GM18517 (cell line): ENCODE results near the gene GIMAP2.
"Not testable (repeated sequence)": the region's sequence is repeated elsewhere in the genome, so short reads cannot be mapped to it uniquely, and the experiment has no call there.

ENCODE experiments used
- ATAC-seq: cut with Tn5 transposase; IDR thresholded peaks from one replicate; pipeline ENCODE4 v1.9.1; 2021; ENCODE audit warnings: mild to moderate bottlenecking, moderate library complexity; ENCODE audit not compliant: unreplicated experiment

The GIMAP2 gene

DNA sequence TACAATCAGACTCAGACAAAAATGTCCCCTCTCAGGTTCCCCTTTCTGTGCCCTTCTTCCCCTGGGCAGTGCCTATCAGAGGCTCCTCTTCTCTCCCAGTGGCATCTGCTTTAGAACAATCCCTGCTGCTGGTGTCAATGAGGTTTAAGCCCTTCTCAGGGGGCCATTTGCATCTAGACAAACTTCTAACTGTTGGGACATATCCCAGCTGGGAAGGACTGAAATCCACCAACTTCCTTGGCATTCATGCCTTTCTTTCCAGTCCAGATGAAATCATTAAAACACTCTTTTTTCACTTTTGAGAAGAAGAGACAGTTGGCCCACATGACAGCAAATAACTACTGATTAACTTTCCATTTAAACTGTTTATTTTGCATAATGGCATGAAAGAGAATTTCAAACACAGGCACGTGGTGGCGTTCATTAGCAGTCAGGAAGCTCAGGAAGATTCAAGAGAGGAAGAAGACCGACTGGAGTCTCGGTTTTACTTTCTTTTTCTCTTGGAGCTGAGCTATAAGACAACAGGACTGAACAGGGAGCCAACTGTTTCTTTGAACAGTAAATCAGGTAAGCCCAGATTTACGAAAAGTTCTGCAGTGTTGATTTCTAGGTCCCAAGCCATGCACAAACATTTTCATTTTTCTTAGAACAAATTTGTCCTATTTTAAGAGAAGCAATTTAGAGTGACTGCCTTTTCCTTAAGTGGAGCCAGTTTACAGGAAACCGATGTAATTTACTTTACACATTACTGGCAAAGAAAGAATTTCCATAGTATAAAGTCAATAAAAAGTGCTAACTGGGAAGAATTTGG is at the start of gene GIMAP2:
Gene GIMAP2, plus strand, starts transcription at position 488 of the 811 bp plus-strand sequence. CDS start 1,354 bp downstream, outside the sequence.
- ATAC-seq = peak; percentile 92

- ATAC-seq = no peak
Observed at GRCh38 chr7:150641854-150642253, 43.7 kb upstream of the GIMAP2 start.

- no peak for ATAC-seq
Observed at GRCh38 chr7:150642926-150643325, 42.6 kb upstream of the GIMAP2 start.

DNA sequence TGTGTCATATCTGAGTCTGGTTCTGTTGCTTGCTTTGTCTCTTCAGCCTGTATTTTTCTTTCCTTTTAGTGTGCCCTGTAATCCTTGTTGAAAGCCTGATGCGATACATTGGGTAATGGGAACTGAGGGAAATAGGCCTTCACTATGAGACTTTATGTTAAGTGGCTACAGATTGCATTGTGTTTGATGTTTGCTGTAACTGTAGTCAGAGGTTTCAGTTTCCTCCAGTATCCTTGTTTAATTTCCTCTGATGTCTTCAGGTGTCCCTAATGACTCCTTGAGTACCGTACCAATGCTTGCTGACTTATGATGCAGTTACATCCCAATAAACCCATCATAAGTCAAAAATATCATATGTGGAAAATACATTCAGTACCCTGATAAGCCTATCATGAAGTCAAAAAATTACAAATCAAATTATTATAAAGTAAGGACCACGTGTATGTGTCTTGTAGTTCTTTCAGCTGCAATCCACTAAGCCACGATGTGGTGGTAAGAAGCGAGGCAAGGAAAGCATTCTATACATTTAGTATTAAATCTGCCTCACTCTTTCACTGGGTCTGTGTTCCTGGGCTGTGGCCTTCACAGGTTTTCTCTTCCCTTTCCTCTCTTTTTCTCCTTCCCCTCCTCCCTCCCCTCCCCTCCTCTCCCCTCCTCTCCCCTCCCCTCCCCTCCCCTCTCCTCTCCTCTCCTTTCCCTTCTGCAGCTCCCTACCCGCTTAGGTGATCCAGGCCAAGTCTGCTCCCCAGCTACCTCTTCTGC is 40.1 kb upstream of the GIMAP2 start:
- no peak for ATAC-seq

DNA sequence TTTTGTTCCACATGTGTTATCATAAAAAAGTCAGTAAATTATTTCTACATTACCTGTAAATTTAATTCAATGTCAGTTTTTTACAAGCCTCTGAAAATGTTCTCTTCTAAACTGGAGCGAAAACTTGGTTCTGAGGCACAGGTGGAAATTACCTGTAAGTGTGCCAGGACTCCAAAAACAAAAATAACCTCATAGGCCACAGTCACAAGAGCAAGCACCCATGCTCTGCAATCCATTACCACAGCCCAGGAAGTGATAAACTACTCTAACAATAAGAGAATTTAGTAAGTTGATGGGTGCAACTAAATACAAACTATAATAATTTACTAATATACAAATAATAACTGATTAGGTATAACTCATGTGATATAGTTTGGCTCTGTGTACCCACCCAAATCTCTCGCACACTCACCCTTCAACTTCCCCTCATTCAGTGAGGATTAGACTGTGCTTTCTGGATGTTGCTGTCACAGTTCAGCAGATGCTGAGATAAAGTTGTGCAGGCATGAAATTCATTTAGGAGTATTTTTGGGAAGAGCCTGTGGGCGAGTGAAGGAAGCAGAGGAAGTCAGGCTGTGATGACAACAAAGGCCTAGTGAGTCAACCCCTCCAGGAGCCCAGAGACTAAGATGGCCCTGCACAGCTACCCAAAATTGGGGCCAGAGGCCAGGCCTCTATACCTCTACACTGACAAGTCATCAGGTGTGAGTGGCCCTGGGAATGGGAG is 37.0 kb upstream of the GIMAP2 start:
- ATAC-seq = no peak

DNA sequence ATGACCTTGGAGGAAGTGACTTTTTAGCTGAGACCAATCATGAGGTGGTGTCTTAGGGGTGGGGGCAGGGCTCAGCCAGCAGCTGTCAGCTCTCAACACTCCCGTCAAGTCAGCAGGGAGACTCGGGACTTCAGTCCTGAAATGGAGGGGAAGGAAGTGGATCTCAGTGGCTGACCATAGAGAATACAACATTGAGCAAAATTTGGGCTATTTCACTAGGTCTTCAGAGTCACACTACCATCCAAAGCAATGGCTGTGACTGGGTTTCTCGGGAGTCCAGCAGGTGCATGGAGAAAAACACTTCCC is 36.5 kb upstream of the GIMAP2 start:
- no peak for ATAC-seq

DNA sequence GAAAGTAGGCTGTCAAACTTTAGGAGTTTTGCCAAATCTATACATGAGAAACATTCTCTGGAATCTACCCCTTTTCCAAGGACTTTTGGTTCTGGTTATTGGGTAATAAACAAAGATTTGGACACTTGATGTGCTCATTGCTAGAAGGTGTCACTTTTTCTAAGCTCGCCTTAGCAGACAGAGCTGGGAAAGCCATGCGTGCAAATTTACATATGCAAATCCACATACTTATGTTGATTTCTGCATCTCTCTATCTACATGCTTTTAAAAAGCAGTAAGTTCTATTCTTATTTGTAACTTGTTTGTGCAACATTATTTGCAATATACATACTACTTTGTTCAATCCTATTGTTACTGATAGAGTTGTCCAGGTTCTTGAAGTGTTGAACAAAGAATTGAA is 30.8 kb upstream of the GIMAP2 start:
- ATAC-seq = no peak

DNA sequence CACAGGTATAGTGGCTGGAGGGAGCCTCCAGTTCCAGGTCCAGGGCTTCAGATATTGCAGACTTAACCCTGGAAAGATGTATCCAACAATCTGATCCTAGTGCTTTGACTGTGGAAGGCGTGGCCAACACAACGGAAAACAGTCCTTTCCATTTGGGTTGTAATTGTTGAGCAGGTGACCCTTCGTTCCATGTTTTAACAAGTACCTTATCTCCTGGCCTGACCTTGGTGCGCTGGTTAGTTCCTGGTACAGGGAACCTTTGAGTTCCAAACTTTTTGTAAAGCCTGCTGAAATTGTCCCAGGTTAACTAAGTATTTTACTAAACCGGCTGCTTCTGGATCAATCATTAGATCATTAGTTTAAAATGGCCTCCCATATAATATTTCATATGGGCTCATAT is 29.5 kb upstream of the GIMAP2 start:
- ATAC-seq = no peak

DNA sequence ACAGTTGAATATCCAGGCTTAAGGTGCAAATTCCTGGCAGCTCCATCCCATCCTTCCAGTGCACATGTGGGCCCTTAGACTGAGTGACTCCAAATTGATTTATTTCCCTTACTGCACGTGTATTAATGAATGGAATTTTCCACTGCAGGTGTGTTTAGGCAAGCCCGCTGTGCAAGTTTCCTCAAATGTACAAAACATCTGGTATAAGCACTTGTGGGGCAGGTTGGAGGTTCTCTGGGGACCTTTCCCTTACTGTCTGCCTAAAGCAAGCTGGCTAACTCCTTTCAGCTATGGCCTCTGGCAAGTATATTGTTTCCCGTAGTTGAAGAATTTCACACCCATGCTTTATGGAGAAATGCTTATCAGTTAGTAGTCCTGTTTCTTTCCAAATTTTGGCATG is 28.0 kb upstream of the GIMAP2 start:
- no peak for ATAC-seq

- no peak for ATAC-seq
Observed at GRCh38 chr7:150660939-150661613, 24.4 kb upstream of the GIMAP2 start.

- not testable (repeated sequence) for ATAC-seq
Observed at GRCh38 chr7:150662821-150663220, 22.7 kb upstream of the GIMAP2 start.

GRCh38 chr7:150663802-150664494 is 21.6 kb upstream of the GIMAP2 start:
- no peak for ATAC-seq

DNA sequence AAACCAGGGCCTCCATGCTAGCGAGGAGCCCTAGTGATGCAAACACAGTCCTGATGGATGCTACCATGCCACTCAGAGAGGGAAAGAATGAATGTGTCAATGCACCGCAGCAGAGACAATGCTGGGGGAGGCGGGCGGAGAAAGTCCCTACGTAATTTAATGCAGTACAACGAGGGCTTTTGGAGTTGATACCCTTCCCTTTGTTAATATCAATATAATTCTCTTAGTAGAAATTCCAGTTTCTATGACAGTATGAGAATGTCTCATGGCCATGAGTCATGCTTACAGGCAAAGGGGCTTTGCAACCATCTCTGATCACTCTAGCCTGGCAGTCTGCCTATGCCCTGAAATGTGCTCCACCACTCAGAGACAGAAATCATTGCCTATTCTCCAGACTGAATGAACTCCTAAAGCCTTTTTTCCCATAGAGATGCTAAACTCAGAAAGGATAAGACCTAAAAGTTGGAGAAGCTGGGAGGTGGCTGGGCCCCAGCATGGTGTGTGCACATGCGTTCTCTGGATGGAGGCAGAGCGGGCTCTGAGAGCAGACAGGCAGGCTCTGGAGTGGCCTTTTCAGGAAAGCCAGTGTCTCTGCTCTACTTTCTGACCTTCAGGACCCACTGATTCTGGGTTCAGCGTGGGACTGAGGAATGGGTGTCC is 20.3 kb upstream of the GIMAP2 start:
- ATAC-seq = no peak

DNA sequence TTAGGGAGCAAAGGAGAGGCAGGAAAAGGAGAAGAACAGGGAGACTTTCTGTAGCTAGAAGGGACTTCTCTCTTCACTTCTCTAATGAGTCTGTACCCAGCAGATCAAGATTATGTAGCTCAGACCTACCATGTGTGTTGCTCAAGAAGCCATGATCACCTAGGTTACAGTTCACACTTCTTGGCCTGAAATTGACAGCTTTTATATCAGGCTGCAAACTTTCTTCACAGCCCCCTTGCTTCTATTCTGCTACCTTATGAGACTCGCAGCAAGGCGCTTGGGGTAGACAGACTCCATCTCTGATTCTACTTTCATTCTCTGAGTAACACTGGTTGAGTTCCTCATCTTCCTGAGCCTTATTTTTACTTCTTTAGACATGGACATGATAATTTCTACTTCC is 19.6 kb upstream of the GIMAP2 start:
- no peak for ATAC-seq

GRCh38 chr7:150666412-150666811 is 19.1 kb upstream of the GIMAP2 start:
- ATAC-seq = no peak

GRCh38 chr7:150668472-150668911 is 17.0 kb upstream of the GIMAP2 start:
- ATAC-seq = peak; percentile 67

DNA sequence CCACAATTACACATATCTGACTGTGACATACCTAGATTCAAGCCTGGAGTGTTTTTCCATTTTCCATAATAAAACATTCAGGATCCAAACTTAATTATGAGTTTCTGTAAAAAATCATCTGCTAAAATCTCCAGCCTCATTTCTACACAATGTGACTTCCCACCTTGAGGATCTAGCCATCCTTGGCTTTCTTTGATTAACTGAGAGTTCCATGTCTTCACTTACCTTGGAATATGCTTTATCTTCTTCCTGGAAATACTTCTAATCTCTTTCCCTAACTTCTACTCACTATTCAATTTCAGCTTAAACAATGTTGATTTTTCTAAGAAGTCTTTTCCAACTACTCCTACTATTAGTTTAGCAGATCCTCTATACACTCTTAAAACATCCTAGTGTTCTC is 16.5 kb upstream of the GIMAP2 start:
- no peak for ATAC-seq

GRCh38 chr7:150671798-150672585 is 13.5 kb upstream of the GIMAP2 start:
- not testable (repeated sequence) for ATAC-seq

DNA sequence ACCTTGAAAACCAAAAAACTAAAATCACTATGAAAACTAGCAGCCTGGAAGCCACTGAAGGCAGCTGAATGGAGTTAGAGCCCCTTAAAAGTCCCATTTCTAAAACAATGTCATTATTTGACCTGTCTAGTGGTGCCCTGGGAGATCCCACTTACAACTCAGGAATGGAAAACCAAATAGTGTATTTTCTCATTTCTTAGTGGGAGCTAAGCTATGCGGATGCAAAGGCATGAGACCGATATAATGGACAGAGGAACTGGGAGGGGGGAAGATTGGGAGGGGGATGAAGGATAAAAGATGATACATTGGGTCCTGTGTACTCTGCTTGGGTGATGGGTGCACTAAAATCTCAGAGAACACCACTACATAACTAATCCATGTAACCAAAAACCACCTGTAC is 9.8 kb upstream of the GIMAP2 start:
- ATAC-seq = no peak
